Stimulated activated CD4-positive, alpha-beta T cell treated with anti-CD3 and anti-CD28 coated beads, TNF-alpha, amount 100 ng/mL, for 48 hours (primary cell): Measurements from ENCODE around the gene SCNN1G.

Source experiments
- DNase-seq, 3 donors: peaks; one replicate each; pipeline ENCODE4 v3.0.0-alpha.2; 2020; ENCODE audit warnings: low read depth in 3 of 3

SCNN1G gene

GRCh38 chr16:23196539-23196938 is 14.0 kb downstream of the SCNN1G start:
- DNase-seq = no peak

DNA sequence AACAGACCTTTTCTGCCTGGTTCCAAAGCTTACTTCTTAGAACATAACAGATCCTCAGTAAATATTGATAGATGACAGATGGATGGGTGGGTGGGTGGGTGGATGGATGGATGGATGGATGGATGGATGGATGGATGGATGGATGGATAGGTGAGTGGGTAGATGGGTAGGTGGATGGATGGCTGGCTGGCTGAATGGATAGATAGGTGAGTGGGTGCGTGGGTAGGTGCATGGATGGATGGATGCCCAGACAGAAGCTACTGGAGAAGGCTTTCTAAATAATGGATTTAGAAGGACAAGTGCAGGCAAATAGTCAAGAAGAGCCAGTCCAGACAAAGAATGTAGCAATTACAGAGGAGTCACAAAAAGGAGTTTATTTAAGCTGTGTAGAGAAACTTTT is 19.6 kb downstream of the SCNN1G start:
- no peak for DNase-seq

DNA sequence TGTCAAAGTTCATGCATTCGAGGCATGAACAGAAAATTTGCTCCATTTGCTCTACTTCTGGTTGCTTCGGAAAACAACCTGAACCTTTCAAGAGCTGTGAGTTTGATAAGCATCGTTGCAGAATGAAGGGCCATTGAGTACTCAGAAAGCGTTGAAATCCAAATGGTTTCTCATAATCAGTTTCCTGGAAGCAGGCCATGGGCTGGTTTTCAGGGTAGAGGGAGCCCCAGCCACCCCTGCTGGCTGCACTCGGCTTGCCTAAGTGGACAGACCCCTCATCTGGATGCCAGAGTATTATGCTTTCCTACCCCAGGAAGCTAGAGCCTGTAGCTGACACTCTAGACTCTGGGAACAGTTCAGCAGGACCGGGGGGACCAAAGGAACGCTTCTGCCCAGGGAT is 24.4 kb downstream of the SCNN1G start:
- DNase-seq = no peak

DNA sequence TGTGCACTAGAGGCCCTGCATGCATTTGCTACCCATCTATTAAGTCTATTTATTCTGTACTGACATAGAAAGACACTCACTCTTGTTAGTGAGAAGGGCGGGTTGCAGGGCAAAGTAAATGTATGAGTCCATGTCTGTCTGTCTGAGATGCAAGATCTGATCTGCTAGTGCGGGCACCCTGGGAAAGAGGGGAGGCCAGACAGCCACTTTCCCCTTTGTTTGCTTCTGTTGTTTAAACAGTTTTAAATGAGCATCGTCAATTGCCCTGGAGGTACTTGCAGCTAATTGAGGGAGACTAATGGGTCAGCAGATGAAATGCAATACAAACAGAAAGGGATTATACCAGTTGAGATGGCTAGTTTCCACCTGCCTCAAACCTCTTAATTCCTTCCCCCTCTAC is 24.9 kb downstream of the SCNN1G start:
- no peak for DNase-seq

DNA sequence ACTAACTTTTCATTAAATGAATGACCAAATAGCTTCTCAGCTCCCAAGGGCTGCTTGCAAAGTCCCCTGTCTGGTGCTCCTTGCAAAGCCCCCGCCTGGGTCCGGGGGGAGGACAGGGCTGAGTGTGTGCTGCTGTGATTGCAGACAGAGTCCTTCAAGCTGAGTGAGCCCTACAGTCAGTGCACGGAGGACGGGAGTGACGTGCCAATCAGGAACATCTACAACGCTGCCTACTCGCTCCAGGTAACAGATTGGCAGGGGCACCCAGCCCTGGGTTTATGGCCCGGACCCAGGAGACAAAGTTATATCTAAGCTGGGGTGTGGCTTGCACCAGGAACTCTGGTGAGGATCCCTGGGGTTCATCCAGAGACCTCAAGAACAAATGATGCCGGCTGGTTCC is 27.1 kb downstream of the SCNN1G start:
- DNase-seq = no peak

DNA sequence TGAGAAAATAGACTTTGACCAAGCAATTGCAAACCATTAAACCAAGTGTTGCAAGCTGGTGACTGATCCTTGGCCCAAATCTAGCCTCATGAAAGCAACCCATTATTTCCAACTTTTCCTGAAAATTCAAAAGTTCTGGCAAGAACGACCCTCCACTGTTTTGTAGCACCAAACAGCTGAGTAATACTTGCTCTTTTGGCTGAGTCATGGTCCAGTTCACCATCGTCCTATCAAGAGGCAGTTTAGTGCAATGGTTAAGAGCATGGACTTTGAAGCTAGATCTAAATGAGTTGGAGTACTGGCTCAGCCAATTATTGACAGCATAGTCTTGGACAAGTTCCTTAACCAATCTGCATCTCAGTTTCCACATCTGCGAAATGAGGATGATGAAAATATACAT is 31.3 kb downstream of the SCNN1G start:
- no peak for DNase-seq

GRCh38 chr16:23214796-23215195 is 32.3 kb downstream of the SCNN1G start:
- no peak for DNase-seq

DNA sequence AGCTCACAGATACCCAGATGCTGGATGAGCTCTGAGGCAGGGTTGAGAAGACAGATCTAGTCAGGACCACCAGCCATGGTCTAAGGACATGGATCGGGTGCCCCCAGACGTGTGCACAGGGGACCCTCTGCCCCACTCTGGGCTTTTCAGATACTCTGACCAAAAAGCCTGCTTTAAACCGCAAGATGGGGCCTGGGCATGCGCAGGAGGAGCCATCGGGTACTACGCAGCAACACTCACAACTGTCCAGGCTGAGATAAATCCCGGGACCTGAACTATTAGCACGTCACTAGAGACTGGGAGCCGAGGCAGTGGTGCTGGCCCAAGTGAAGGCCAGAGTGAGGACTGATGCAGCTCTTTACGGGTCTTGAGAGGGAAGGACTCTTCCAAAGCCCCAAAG is 32.9 kb downstream of the SCNN1G start:
- DNase-seq = no peak

DNA sequence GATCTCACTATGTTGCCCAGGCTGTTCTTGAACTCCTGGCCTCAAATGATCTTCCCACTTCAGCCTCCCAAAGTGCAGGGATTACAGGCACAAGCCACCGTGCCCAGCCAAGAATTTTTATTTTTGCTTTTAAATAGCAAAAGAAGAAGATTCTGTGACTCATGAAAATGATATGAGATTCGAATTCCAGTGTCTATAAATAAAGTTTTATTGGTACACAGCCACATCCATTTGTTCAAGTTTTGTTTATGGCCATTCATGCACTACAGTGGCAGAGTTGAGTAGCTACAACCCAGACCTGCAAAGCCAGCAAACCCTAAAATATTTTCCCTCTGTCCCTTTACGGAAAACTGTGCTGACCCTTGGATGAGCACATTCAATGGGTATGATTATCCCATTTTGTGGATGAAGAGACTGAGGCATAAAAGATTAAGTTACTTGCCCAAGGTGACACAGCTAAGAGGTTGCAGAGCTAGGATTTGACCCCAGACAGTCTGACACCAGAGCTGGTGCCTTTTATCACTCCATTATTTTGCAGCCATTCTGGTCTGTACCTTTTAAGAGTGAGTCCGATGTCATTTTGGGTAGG is 34.2 kb downstream of the SCNN1G start:
- DNase-seq = no peak

DNA sequence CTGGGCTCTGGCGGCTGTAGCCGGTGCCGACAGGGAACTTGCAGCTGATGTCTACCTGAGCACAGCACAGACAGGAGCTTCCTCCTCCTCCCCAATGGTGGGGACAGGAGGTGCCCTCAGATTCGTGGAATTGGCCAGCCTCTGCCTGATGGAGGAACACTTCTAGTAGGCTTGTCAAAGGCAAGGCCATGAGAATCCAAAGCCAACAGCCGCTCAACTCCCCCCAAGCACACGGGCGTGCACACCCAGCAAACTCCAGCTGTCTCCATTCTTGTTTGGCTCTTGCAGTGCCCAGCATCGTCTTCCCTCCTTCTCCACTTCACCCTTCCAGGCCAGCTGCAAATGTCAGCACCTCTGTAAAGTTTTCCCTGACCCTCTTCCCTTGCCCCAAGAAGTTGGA is 35.1 kb downstream of the SCNN1G start:
- no peak for DNase-seq

GRCh38 chr16:23222929-23223328 is 40.4 kb downstream of the SCNN1G start:
- no peak for DNase-seq

- DNase-seq = no peak
Measured at GRCh38 chr16:23223368-23223767, 40.8 kb downstream of the SCNN1G start.

DNA sequence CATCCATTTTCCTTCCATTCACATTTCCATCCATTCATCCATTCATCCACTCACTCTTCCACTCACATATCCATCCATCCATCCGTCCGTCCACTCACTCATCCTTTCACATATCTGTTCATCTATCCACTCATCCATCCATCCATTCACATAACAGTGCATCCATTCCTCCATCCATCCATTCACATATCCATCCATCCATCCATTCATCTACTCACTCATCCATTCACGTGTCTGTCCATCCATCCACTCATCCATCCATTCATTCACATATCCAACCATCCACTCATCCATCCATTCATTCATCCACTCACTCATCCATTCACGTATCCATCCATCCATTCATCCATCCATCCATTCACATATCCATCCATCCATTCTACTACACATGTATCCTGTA is 42.6 kb downstream of the SCNN1G start:
- no peak for DNase-seq

GRCh38 chr16:23225634-23226033 is 43.1 kb downstream of the SCNN1G start:
- DNase-seq = no peak

GRCh38 chr16:23227529-23227928 is 45.0 kb downstream of the SCNN1G start:
- no peak for DNase-seq

GRCh38 chr16:23229714-23230113 is 47.2 kb downstream of the SCNN1G start:
- DNase-seq = no peak

GRCh38 chr16:23232806-23233205 is 50.3 kb downstream of the SCNN1G start:
- no peak for DNase-seq

GRCh38 chr16:23235176-23235575 is 52.6 kb downstream of the SCNN1G start:
- no peak for DNase-seq

- DNase-seq = no peak
Measured at GRCh38 chr16:23236983-23237382, 54.4 kb downstream of the SCNN1G start.

DNA sequence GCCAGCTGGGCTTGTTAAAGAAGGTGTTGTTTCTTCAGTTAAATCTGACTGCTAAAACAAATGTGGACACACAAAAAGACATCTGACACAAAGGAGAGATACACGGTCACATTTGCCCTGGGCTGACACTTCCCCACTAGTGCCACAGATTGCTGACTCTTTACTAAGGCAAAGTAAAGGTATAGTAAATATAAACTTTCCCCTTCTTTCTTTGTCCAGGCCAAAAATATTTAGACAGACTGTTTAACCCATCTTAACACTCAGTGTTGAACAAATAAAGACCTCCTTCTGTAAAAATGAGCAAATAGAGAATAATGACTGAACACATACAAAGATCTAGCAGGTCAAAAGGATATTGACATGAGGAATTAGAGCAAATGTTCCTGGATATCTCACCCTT is 58.4 kb downstream of the SCNN1G start:
- no peak for DNase-seq

GRCh38 chr16:23244122-23244521 is 61.6 kb downstream of the SCNN1G start:
- no peak for DNase-seq

- no peak for DNase-seq
Measured at GRCh38 chr16:23245268-23245667, 62.7 kb downstream of the SCNN1G start.

DNA sequence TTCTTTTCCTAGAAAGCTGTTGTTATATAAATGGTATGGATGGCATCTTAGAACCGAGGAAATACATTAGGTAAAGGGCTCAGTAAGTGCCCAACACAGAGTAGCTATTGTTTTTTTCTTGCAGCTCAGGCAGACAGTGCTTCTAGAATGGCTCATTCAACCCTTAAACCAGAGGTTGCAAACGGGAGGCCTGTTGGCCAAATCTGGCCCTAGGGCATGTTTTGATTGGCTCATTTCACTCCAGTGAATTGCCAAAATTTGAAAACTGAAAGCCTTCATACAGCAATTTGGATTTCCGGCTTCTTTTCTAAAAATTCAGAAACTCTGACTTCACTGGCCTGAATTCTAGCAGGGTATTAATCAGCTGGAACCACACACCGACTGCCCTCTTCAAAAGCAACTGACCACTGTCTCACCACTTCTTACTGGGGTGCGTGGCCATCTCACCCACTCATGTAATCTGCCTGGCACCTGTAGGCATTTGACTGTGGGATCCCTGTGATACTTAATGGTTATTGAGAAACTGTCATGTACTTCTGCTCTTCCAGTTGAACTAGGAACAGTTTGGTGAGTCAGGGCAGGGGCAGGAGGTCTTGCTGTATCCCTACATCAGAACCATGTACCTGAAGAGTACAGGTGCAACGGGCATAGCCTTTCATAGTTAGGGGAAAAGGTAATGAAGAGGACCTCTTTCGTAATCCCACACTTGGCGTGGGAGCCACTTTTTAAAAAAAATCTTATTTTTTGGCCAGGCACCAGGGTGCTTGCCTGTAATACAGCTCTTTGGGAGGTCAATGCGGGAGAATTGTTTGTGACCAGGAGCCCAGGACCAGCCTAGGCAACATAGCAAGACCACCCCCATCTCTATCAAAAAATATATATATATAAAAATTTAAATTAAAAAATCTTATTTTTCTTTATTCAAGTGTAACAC is 66.0 kb downstream of the SCNN1G start:
- no peak for DNase-seq
